ENCODE results near the gene WIPI1. TPM values are rescaled to one million over a fixed set of nuclear protein-coding genes. Genes with fewer than 3 reads are reported as not detected.

The WIPI1 gene
- total and polyA plus RNA-seq, 2 of the 13 experiments (the other 11 are each of a cell fraction or from before 2014, with no cell fraction given): 29.4 to 141 TPM

GRCh38 chr17:68457168-68457538, at the start of gene WIPI1 (continued):
- TF ChIP-seq ZBTB33 (CRISPR knock-in tag; IDR thresholded peaks at IDR 0.05) (no peak), DMAP1 (CRISPR knock-in tag; IDR thresholded peaks at IDR 0.05) (0 out of 2 replicates have a peak, but pooled peaks have one; percentile 1), MAZ (IDR thresholded peaks at IDR 0.05; ENCODE audit: borderline replicate concordance, low read depth, low read length) (no peak), MAZ (CRISPR knock-in tag; IDR thresholded peaks at IDR 0.05; ENCODE audit: low read depth) (no peak; the same call in 1 of the 2 replicates), NFYB (CRISPR knock-in tag; IDR thresholded peaks at IDR 0.05) (no peak), PLRG1 (conservative IDR thresholded peaks at IDR 0.05) (no peak), MTF1 (CRISPR knock-in tag; IDR thresholded peaks at IDR 0.05) (no peak), MAFK (conservative IDR thresholded peaks at IDR 0.05 in 1 of 2, IDR thresholded peaks at IDR 0.05 in 1 of 2; ENCODE audit: low read length in 2 of 2) (no peak), SRY (CRISPR knock-in tag; IDR thresholded peaks at IDR 0.05) (no peak; the same call in 1 of the 2 replicates), KAT8 (CRISPR knock-in tag; IDR thresholded peaks at IDR 0.05) (no peak), ZSCAN20 (CRISPR knock-in tag; IDR thresholded peaks at IDR 0.05; ENCODE audit: borderline replicate concordance) (no peak), KLF11 (CRISPR knock-in tag; IDR thresholded peaks at IDR 0.05) (no peak), ZNF816 (CRISPR knock-in tag; IDR thresholded peaks at IDR 0.05; ENCODE audit: borderline replicate concordance) (no peak), ZMYM2 (CRISPR knock-in tag; IDR thresholded peaks at IDR 0.05) (no peak), ERF (CRISPR knock-in tag; IDR thresholded peaks at IDR 0.05) (no peak), SNRNP70 (IDR thresholded peaks at IDR 0.05; ENCODE audit: low read depth, low read length) (no peak), ZNF484 (CRISPR knock-in tag; IDR thresholded peaks at IDR 0.05; ENCODE audit: borderline replicate concordance, low read depth) (no peak), GPBP1L1 (CRISPR knock-in tag; IDR thresholded peaks at IDR 0.05) (no peak), PRMT3 (CRISPR knock-in tag; IDR thresholded peaks at IDR 0.05; ENCODE audit: borderline replicate concordance, low read depth) (no peak), SETDB1 (CRISPR knock-in tag; IDR thresholded peaks at IDR 0.05; ENCODE audit: borderline replicate concordance) (no peak), ZSCAN9 (CRISPR knock-in tag; IDR thresholded peaks at IDR 0.05; ENCODE audit: borderline replicate concordance) (no peak), SKI (IDR thresholded peaks at IDR 0.05; ENCODE audit: partially characterized antibody) (no peak), ZSCAN29 (CRISPR knock-in tag; conservative IDR thresholded peaks at IDR 0.05) (no peak), ZMYM3 (CRISPR knock-in tag; IDR thresholded peaks at IDR 0.05) (no peak), ZC3H13 (CRISPR knock-in tag; IDR thresholded peaks at IDR 0.05) (no peak), NR2F1 (CRISPR knock-in tag; IDR thresholded peaks at IDR 0.05) (no peak), ZNF660 (CRISPR knock-in tag; IDR thresholded peaks at IDR 0.05; ENCODE audit: borderline replicate concordance, low read depth) (no peak), GABPB1 (CRISPR knock-in tag; IDR thresholded peaks at IDR 0.05) (peak; percentile 37; the same call in 1 of the 2 replicates), MTA3 (CRISPR knock-in tag; IDR thresholded peaks at IDR 0.05) (no peak), ZZZ3 (CRISPR knock-in tag; IDR thresholded peaks at IDR 0.05; ENCODE audit: borderline replicate concordance) (no peak), ZNF607 (CRISPR knock-in tag; IDR thresholded peaks at IDR 0.05; ENCODE audit: borderline replicate concordance) (no peak), HCFC1 (IDR thresholded peaks at IDR 0.05; ENCODE audit: low read depth, low read length) (no peak), MBD4 (IDR thresholded peaks at IDR 0.05; ENCODE audit: borderline replicate concordance, low read length) (no peak)

Data from HepG2 (cell line).